ENCODE measurements around the gene FMN1. TPM values are rescaled to one million over a fixed set of nuclear protein-coding genes. Genes with fewer than 3 reads are reported as not detected.
"Not testable (repeated sequence)": the region's sequence is repeated elsewhere in the genome, so short reads cannot be mapped to it uniquely, and the experiment has no call there.

Gene FMN1
- total and polyA plus RNA-seq, 4 donors: 0.26 to 23.4 (median 9.8) TPM

GRCh38 chr15:32957219-32957618 lies 237.3 kb downstream of the FMN1 start:
- DNase-seq: no peak
- H3K4me3 ChIP-seq (ENCODE audit: low read length in 2 of 2): no peak overlapping the region
- H3K27me3 ChIP-seq (ENCODE audit: control insufficient read depth in 1 of 2, insufficient read depth in 2 of 2, low read length in 1 of 2): no peaks in the 10 kb centered on the region
- no peaks in the 10 kb centered on the region for H3K9me3 ChIP-seq (ENCODE audit: control insufficient read depth, low read length)
- H3K4me1 ChIP-seq (ENCODE audit: control insufficient read depth in 1 of 2, insufficient read depth in 2 of 2, low read length in 2 of 2): no peaks in the 10 kb centered on the region
- H3K27ac ChIP-seq (ENCODE audit: low read depth in 1 of 2, low read length in 2 of 2): no peak overlapping the region
- no peak for ATAC-seq (ENCODE audit: low FRiP score)
- no peaks in the 10 kb centered on the region for H3K36me3 ChIP-seq (ENCODE audit: control insufficient read depth in 1 of 2, insufficient read depth in 2 of 2, low read length in 1 of 2)
- 90% methylated on average over 4 of the region's 4 CpGs for WGBS, 2 donors
- intact Hi-C loops (cut with DNase I): no loop called here

DNA sequence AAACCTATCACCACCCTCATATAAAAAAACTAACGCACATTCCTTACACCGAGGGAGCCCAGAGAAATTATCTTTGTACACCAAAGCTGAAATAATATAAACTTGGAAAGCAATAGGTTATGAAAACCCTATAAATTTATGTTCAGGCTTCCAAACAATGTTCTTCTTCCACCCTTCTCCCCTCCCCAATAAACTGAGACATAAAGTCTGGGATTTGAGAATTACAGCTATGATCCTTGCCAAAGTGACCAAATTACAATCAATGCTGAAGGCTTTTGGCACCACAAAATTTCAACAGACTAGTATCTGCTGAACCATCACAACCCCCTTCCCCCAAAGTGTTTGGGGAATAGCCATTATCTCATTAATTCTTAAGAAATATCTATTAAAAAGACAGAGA lies 237.8 kb downstream of the FMN1 start:
- intact Hi-C loops (cut with DNase I): no loop called here
- no peaks in the 10 kb centered on the region for H3K36me3 ChIP-seq (ENCODE audit: control insufficient read depth in 1 of 2, insufficient read depth in 2 of 2, low read length in 1 of 2)
- DNase-seq: no peak
- no peak overlapping the region for H3K27ac ChIP-seq (ENCODE audit: low read depth in 1 of 2, low read length in 2 of 2)
- H3K27me3 ChIP-seq (ENCODE audit: control insufficient read depth in 1 of 2, insufficient read depth in 2 of 2, low read length in 1 of 2): no peaks in the 10 kb centered on the region
- no peaks in the 10 kb centered on the region for H3K9me3 ChIP-seq (ENCODE audit: control insufficient read depth, low read length)
- no peak overlapping the region for H3K4me3 ChIP-seq (ENCODE audit: low read length in 2 of 2)
- WGBS, 2 donors: 11 to 18% methylated on average over 2 of the region's 2 CpGs
- ATAC-seq (ENCODE audit: low FRiP score): peak; percentile 37
- H3K4me1 ChIP-seq (ENCODE audit: control insufficient read depth in 1 of 2, insufficient read depth in 2 of 2, low read length in 2 of 2): no peaks in the 10 kb centered on the region

DNA sequence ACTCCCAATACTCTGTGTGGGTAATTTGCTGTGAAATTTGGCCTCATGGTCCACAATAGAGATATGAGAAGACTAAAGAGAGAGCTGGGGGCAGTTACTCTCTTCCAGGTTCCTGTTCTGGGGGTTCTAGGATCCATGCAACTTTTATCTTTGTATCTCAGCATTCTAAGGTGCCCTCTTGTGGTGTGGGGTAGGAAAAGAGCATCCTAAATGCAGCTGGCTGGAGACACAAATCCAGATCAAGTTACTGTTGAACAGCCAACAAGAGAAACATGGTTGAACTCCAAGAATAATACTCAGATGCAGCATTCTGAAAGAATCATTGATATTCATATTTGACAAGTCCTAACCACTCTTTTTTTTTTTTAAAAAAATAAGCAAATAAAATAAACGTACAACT lies 238.5 kb downstream of the FMN1 start:
- no peak overlapping the region for H3K27ac ChIP-seq (ENCODE audit: low read depth in 1 of 2, low read length in 2 of 2)
- no peaks in the 10 kb centered on the region for H3K36me3 ChIP-seq (ENCODE audit: control insufficient read depth in 1 of 2, insufficient read depth in 2 of 2, low read length in 1 of 2)
- H3K4me3 ChIP-seq (ENCODE audit: low read length in 2 of 2): no peak overlapping the region
- no peaks in the 10 kb centered on the region for H3K9me3 ChIP-seq (ENCODE audit: control insufficient read depth, low read length)
- intact Hi-C loops (cut with DNase I): no loop called here
- DNase-seq (no peak), ATAC-seq (ENCODE audit: low FRiP score) (peak; percentile 78)
- 3% methylated on average over 1 of the region's 1 CpG for WGBS, 2 donors
- H3K27me3 ChIP-seq (ENCODE audit: control insufficient read depth in 1 of 2, insufficient read depth in 2 of 2, low read length in 1 of 2): no peaks in the 10 kb centered on the region
- no peaks in the 10 kb centered on the region for H3K4me1 ChIP-seq (ENCODE audit: control insufficient read depth in 1 of 2, insufficient read depth in 2 of 2, low read length in 2 of 2)

GRCh38 chr15:32953533-32953910 lies 241.0 kb downstream of the FMN1 start:
- Histone ChIP-seq H3K4me1 (ENCODE audit: control insufficient read depth in 1 of 2, insufficient read depth in 2 of 2, low read length in 2 of 2) (no peaks in the 10 kb centered on the region), H3K36me3 (ENCODE audit: control insufficient read depth in 1 of 2, insufficient read depth in 2 of 2, low read length in 1 of 2) (no peaks in the 10 kb centered on the region), H3K27me3 (ENCODE audit: control insufficient read depth in 1 of 2, insufficient read depth in 2 of 2, low read length in 1 of 2) (no peaks in the 10 kb centered on the region), H3K9me3 (ENCODE audit: control insufficient read depth, low read length) (no peaks in the 10 kb centered on the region), H3K4me3 (ENCODE audit: low read length in 2 of 2) (no peak overlapping the region), H3K27ac (ENCODE audit: low read depth in 1 of 2, low read length in 2 of 2) (no peak overlapping the region)
- no peak for ATAC-seq (ENCODE audit: low FRiP score)
- DNase-seq: no peak
- intact Hi-C loops (cut with DNase I): no loop called here
- WGBS, 2 donors: 92 to 93% methylated on average over 7 of the region's 7 CpGs

DNA sequence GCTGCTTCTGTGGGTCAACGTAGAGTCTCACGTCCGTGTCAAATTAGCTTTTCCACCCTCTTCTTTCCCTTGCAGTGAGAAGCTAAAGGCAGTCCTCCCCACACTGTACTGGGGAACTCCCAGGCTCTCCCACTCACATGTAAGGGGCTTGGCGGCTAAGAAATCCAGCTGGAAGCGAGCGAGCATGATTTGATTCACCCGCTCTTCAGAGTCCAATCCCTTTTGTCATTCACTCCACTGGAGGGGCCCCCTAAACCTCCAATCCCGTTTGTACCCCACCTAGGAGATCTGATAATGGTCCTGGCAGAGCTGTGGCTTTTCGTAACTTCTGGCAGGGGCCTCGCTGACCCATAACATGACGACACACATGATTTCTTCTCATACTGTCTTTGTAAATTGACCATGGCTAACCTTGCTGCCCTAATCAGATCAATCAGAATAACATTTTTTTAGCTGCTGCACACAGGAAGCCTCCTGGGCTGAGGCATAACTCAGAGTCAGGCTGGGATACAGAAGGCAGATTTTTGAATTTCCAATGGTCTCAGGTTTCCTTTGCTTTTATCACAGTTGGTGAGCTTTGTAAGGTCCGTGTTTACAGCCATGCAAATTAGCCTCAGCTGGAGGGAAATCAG lies 241.5 kb downstream of the FMN1 start:
- no peak overlapping the region for H3K27ac ChIP-seq (ENCODE audit: low read depth in 1 of 2, low read length in 2 of 2)
- 85 to 89% methylated on average over 12 of the region's 12 CpGs for WGBS, 2 donors
- H3K4me1 ChIP-seq (ENCODE audit: control insufficient read depth in 1 of 2, insufficient read depth in 2 of 2, low read length in 2 of 2): no peaks in the 10 kb centered on the region
- H3K27me3 ChIP-seq (ENCODE audit: control insufficient read depth in 1 of 2, insufficient read depth in 2 of 2, low read length in 1 of 2): no peaks in the 10 kb centered on the region
- H3K4me3 ChIP-seq (ENCODE audit: low read length in 2 of 2): no peak overlapping the region
- ATAC-seq (ENCODE audit: low FRiP score): peak; percentile 34
- intact Hi-C loops (cut with DNase I): no loop called here
- no peaks in the 10 kb centered on the region for H3K9me3 ChIP-seq (ENCODE audit: control insufficient read depth, low read length)
- H3K36me3 ChIP-seq (ENCODE audit: control insufficient read depth in 1 of 2, insufficient read depth in 2 of 2, low read length in 1 of 2): no peaks in the 10 kb centered on the region
- DNase-seq: no peak

- H3K27me3 ChIP-seq (ENCODE audit: control insufficient read depth in 1 of 2, insufficient read depth in 2 of 2, low read length in 1 of 2): no peaks in the 10 kb centered on the region
- no peaks in the 10 kb centered on the region for H3K36me3 ChIP-seq (ENCODE audit: control insufficient read depth in 1 of 2, insufficient read depth in 2 of 2, low read length in 1 of 2)
- H3K27ac ChIP-seq (ENCODE audit: low read depth in 1 of 2, low read length in 2 of 2): no peak overlapping the region
- ATAC-seq (ENCODE audit: low FRiP score) (no peak), DNase-seq (no peak)
- H3K9me3 ChIP-seq (ENCODE audit: control insufficient read depth, low read length): no peaks in the 10 kb centered on the region
- intact Hi-C loops (cut with DNase I): no loop called here
- WGBS, 2 donors: 76 to 79% methylated on average over 4 of the region's 4 CpGs
- no peak overlapping the region for H3K4me3 ChIP-seq (ENCODE audit: low read length in 2 of 2)
- no peaks in the 10 kb centered on the region for H3K4me1 ChIP-seq (ENCODE audit: control insufficient read depth in 1 of 2, insufficient read depth in 2 of 2, low read length in 2 of 2)
These were observed 242.6 kb downstream of the FMN1 start for GRCh38 chr15:32951736-32952464.

- intact Hi-C loops (cut with DNase I); H3K4me3 ChIP-seq (ENCODE audit: low read length in 2 of 2); H3K9me3 ChIP-seq (ENCODE audit: control insufficient read depth, low read length); ATAC-seq (ENCODE audit: low FRiP score); H3K27ac ChIP-seq (ENCODE audit: low read depth in 1 of 2, low read length in 2 of 2); H3K36me3 ChIP-seq (ENCODE audit: control insufficient read depth in 1 of 2, insufficient read depth in 2 of 2, low read length in 1 of 2); H3K27me3 ChIP-seq (ENCODE audit: control insufficient read depth in 1 of 2, insufficient read depth in 2 of 2, low read length in 1 of 2); DNase-seq; H3K4me1 ChIP-seq (ENCODE audit: control insufficient read depth in 1 of 2, insufficient read depth in 2 of 2, low read length in 2 of 2): not testable (repeated sequence)
These were observed 244.5 kb downstream of the FMN1 start for GRCh38 chr15:32950051-32950450.

- intact Hi-C loops (cut with DNase I): no loop called here
- Histone ChIP-seq H3K27me3 (ENCODE audit: control insufficient read depth in 1 of 2, insufficient read depth in 2 of 2, low read length in 1 of 2) (no peaks in the 10 kb centered on the region), H3K4me1 (ENCODE audit: control insufficient read depth in 1 of 2, insufficient read depth in 2 of 2, low read length in 2 of 2) (peaks cover 0 to 4% of the 10 kb centered on the region in 2 donors), H3K4me3 (ENCODE audit: low read length in 2 of 2) (no peak overlapping the region), H3K36me3 (ENCODE audit: control insufficient read depth in 1 of 2, insufficient read depth in 2 of 2, low read length in 1 of 2) (no peaks in the 10 kb centered on the region), H3K27ac (ENCODE audit: low read depth in 1 of 2, low read length in 2 of 2) (no peak overlapping the region), H3K9me3 (ENCODE audit: control insufficient read depth, low read length) (no peaks in the 10 kb centered on the region)
- ATAC-seq (ENCODE audit: low FRiP score) (no peak), DNase-seq (no peak)
- WGBS, 2 donors: 98 to 99% methylated on average over 4 of the region's 4 CpGs
These were observed 248.3 kb downstream of the FMN1 start for GRCh38 chr15:32946210-32946609.

GRCh38 chr15:32944431-32944830 lies 250.1 kb downstream of the FMN1 start:
- no peak overlapping the region for H3K4me3 ChIP-seq (ENCODE audit: low read length in 2 of 2)
- H3K27me3 ChIP-seq (ENCODE audit: control insufficient read depth in 1 of 2, insufficient read depth in 2 of 2, low read length in 1 of 2): no peaks in the 10 kb centered on the region
- H3K4me1 ChIP-seq (ENCODE audit: control insufficient read depth in 1 of 2, insufficient read depth in 2 of 2, low read length in 2 of 2): peaks cover 0 to 4% of the 10 kb centered on the region in 2 donors
- no peak for ATAC-seq (ENCODE audit: low FRiP score)
- no peak for DNase-seq
- no peaks in the 10 kb centered on the region for H3K9me3 ChIP-seq (ENCODE audit: control insufficient read depth, low read length)
- H3K27ac ChIP-seq (ENCODE audit: low read depth in 1 of 2, low read length in 2 of 2): no peak overlapping the region
- intact Hi-C loops (cut with DNase I): loop anchor here in 1 of 2 donors (5.0 kb wide), 1 partner anchor 282 kb away; no protein-coding TSS in a partner anchor
- 59 to 68% methylated on average over 3 of the region's 3 CpGs for WGBS, 2 donors
- H3K36me3 ChIP-seq (ENCODE audit: control insufficient read depth in 1 of 2, insufficient read depth in 2 of 2, low read length in 1 of 2): no peaks in the 10 kb centered on the region

Measured in aorta (tissue), 5 donors.